GM20000 (cell line): ENCODE data around the gene SKA2.

Experiments used
- DNase-seq: peaks from one replicate; pipeline ENCODE4 v3.0.0; 2012; ENCODE audit warnings: low spot score
- CTCF ChIP-seq: IDR thresholded peaks from 2 replicates; pipeline ENCODE4 v1.5.1; 2012; ENCODE audit warnings: mild to moderate bottlenecking, control low read depth; ENCODE audit errors: extremely low read depth, missing control alignments

SKA2 gene

GRCh38 chr17:59108400-59109102, 46.4 kb downstream of the SKA2 start:
- DNase-seq, result no peak
- TF ChIP-seq CTCF, result no peak

GRCh38 chr17:59107306-59107670, 47.7 kb downstream of the SKA2 start:
- TF ChIP-seq CTCF, result no peak
- DNase-seq, result no peak

GRCh38 chr17:59106463-59107305, 48.3 kb downstream of the SKA2 start, which contains the start of gene TRIM37:
Gene TRIM37, minus strand, starts transcription at chr17:59106880. Its CDS starts 419 bp downstream, at chr17:59106461.
- DNase-seq, result peak; percentile 98

GRCh38 chr17:59105852-59106462, 49.0 kb downstream of the SKA2 start:
- peak; percentile 31 for DNase-seq
- TF ChIP-seq CTCF, result no peak

More at GRCh38 chr17:59106463-59107305, 48.3 kb downstream of the SKA2 start, which contains the start of gene TRIM37:
- TF ChIP-seq CTCF, result no peak

- DNase-seq, result no peak
- TF ChIP-seq CTCF, result no peak
Measured at GRCh38 chr17:59101178-59101577, 53.8 kb downstream of the SKA2 start.

- DNase-seq, result no peak
- TF ChIP-seq CTCF, result no peak
Measured at GRCh38 chr17:59097876-59098275, 57.1 kb downstream of the SKA2 start.
